NCI-H526 treated with DMSO at 0.1 percent for 48 hours (cell line): ENCODE results near the gene SLC12A3.
"Not testable (repeated sequence)": the region's sequence is repeated elsewhere in the genome, so short reads cannot be mapped to it uniquely, and the experiment has no call there.

Experiments used
- DNase-seq: peaks from one replicate; lab custom pipeline; 2025; lab: John Stamatoyannopoulos, UW

Gene SLC12A3

GRCh38 chr16:56868175-56868574 lies 3.2 kb downstream of the SLC12A3 start:
- DNase-seq: no peak

- DNase-seq: not testable (repeated sequence)
Measured at GRCh38 chr16:56868766-56869165, 3.8 kb downstream of the SLC12A3 start.

- DNase-seq: no peak
Measured at GRCh38 chr16:56869513-56870275, 4.7 kb downstream of the SLC12A3 start.

- DNase-seq: no peak
Measured at GRCh38 chr16:56870276-56870888, 5.4 kb downstream of the SLC12A3 start.

DNA sequence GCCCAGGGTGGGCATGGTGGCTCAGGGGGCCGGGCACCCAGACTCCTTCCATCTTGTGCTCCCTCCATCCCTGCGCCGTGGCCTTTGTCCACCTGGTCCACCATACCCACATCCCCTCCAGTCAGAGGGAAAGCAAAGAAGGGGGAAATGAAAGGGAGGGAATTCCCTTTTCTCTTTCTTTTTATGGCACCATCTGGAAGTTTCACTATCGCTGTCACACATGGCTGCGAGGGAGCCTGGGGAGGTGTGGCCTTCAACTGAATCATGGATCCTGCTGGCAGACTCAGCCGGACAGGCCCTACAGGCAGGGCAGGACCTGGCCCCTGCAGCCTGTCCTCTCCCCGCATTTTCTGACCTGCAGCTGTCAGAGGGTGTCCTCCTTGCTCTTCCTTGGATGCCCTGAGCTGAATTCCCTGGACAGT lies 6.2 kb downstream of the SLC12A3 start:
- DNase-seq: no peak

GRCh38 chr16:56872863-56873391 lies 7.9 kb downstream of the SLC12A3 start:
- DNase-seq: no peak

DNA sequence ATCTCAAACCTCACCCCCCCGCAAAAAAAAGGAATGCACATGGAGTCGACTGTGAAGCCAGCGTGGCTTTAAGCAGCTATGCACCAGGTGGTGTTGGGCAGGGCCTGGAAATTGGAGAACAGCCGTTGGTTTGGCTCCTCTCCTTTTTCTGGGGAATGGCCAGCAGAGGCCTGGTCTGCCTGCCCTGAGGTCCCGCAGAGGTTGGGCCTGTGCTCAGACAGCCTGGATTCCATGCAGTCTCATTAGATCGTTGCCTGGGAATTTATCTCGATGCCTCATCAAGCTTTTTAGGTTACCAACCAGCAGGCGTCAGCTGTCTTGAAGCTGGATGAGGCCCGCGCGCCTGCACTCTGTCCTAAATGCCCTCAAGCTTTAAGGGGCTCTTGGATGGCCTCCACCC lies 9.8 kb downstream of the SLC12A3 start:
- DNase-seq: no peak

GRCh38 chr16:56876048-56876447 lies 11.0 kb downstream of the SLC12A3 start:
- DNase-seq: no peak

GRCh38 chr16:56877486-56878182 lies 12.6 kb downstream of the SLC12A3 start:
- no peak for DNase-seq

- DNase-seq: no peak
Measured at GRCh38 chr16:56878282-56878854, 13.4 kb downstream of the SLC12A3 start.

- no peak for DNase-seq
Measured at GRCh38 chr16:56879276-56879675, 14.3 kb downstream of the SLC12A3 start.

GRCh38 chr16:56880176-56880575 lies 15.2 kb downstream of the SLC12A3 start:
- DNase-seq: no peak

DNA sequence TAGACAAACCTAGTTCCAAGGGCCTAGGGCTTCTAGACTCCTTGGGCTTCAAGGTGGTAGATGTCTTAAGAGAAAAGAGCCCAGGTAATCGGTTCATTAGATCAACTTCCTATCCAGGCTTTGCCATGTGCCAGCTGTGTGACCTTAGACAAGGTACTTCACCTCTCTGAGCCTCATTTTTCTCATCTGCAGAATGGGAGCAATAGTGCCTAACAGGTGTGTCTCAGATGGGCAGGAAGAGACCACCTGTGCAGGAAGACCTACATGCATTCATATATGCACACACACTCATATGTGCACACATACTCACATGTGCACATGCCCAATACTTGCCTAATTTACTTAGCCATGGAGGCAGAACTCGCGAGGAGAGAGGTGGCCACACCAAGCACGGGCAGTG lies 15.7 kb downstream of the SLC12A3 start:
- no peak for DNase-seq

DNA sequence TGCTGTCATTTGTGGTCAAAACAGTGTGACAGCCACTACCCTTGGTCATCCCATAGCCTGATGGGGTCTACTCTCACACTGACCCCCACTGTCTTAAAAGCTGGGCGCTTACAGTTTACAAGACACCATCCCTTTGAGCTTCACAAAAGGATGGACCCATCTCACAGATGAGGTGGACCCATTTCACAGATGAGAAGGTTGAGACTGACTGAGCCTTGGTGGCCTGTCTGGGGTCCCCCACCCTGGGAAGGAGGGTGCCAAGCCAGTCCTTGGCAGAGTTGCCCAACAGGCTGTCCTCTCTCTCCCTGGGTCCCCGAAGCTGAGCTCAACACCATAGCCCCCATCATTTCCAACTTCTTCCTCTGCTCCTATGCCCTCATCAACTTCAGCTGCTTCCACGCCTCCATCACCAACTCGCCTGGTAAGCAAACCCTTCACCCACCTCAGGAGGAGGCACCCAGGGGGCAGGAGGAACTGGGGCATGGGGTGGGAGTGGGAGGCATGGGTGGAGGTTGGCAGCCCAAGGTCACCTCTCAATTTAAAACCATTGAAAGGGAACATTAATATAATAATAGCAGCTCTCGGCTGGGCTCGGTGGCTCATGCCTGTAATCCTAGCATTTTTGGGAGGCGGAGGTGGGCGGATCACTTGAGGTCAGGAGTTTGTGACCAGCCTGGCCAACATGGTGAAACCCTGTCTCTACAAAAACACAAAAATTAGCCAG lies 17.2 kb downstream of the SLC12A3 start:
- DNase-seq: no peak

DNA sequence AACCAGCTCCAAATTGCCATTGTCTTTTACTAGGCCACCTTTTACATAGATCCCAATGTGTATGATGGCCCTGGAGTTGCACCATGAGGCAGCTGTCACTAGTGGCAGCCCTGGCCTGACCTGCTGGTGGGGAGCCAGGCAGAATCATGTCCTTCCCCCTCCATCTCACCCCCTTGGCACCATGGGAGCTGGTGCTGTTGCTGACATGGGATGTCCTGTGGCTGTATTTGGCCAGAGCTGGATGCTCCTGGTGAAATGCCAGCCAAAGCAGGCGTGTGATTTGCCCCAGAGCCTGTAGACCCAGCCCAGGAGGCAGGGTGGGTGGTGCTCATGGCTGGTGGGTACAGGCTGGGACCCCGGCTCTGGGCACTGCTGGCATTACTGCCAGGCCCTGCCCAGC lies 18.6 kb downstream of the SLC12A3 start:
- DNase-seq: no peak

- DNase-seq: no peak
Measured at GRCh38 chr16:56884026-56884582, 19.1 kb downstream of the SLC12A3 start.

- not testable (repeated sequence) for DNase-seq
Measured at GRCh38 chr16:56884929-56885328, 19.9 kb downstream of the SLC12A3 start.

DNA sequence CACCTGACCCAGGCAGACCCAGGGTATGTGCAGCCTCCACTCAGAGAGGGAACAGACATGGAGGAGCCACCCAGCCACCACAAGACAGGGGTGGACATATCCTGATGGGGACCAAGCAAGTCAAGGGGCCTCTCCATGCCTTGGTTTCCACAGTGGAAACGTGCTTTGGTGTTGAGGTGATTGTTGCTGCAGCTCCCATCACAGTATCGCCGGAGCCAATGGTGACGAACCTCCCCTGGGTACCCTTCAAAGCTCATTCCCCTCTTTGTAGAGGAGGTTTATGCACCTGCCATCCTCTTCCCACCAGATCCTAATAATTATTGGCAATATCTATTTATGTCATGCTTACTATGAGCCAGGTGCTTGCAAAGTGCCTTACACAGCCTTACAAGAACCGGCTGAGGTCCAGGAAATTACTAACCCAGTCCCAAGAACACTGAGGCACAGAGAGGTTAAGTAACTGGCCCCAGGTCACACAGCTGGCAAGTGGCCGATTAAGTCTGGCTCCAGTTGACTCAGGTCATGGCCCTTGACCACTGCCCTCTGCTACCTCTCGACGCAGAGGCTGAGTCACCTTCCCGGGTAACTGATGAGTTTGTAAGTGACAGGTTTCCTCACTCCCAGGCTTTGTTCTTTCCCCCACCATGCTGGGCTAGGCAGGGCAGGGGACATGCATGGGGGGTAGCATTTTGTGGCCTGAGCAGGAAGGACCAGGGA lies 20.6 kb downstream of the SLC12A3 start:
- no peak for DNase-seq

GRCh38 chr16:56886296-56886695 lies 21.3 kb downstream of the SLC12A3 start:
- DNase-seq: no peak

GRCh38 chr16:56886826-56887225 lies 21.8 kb downstream of the SLC12A3 start:
- DNase-seq: no peak

DNA sequence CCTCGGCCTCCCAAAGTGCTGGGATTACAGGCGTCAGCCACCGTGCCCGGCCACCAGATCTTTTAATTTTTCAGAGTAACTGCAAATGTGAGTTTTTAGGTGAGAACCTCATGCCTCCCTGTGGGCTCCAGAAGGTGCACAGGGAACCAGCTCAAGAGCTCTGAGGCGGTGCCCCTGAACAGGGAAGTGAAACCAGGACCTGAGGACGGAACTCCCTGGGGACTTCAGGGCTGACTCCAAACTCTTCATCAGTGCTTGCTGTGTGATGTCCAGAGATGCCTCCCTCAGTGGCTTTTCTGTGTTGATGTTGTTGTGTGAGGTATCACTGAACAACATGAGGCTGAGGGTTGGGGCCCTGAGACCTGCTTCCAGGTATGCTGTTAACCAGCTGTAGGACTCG lies 23.8 kb downstream of the SLC12A3 start:
- no peak for DNase-seq
